ENCODE results near the gene CSTF2.

GRCh38 chrX:100871594-100872560, 51.7 kb downstream of the CSTF2 start:
- no peak for TF ChIP-seq POLR2A (IDR thresholded peaks at IDR 0.05)
- TF ChIP-seq CTCF (IDR thresholded peaks at IDR 0.05) = no peak

Measured in right lobe of liver (tissue), 4 donors.